GM19099 (cell line): ENCODE results near the gene LGALS1.
A peak's percentile ranks its signal among the peaks of the same experiment; 100 is the strongest.

Source experiments
- POLR2A ChIP-seq: IDR thresholded peaks from 3 replicates; pipeline ENCODE4 v1.6.1; 2011; ENCODE audit warnings: low read depth; ENCODE audit not compliant: insufficient read length; ENCODE audit errors: extremely low read depth

LGALS1 gene

DNA sequence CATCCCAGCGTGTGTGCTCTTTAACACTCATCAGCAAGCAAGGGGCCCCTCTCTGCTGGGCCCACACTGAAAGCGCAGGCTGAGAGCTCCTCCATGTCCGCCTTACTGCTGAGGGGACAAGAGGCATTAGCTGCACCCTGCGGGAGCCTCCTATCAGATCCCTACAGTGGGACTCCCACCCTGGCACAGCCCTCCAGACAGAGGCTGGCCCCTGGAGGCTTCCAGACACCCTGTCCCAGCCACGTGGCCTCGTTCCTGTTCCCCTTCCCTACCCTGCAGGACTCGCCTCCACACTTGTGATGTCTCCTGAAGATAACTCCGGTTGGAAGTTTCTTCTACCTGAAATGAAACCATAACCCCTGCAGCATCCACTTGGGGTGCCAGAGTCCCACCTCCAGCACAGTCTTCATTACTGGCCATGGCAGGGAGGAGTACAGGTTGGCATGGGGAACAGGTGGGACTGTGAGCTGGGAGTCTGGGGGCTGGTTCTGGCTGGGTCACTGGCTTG lies 41.0 kb upstream of the LGALS1 start:
- TF ChIP-seq POLR2A, result peak; percentile 34

DNA sequence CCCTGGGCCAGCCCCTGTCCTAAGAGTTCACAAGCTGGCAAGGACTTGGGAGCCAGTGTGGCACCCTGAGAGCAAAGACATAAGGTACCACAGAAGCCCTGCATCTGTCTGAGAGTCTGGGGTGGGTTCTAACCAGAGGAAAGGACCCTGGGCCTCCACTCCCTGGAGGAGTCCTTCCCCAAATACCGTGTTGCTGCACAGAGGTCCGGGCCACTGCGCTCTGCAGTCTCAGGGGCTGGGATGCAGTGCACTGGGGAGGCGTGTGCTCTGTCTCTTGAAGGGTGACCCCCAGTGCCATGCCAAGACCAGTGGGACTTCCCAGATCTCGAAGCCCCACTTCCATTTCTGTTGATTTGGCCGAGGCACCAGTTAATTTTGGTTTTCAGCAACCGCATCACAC lies 40.3 kb upstream of the LGALS1 start:
- no peak for TF ChIP-seq POLR2A

DNA sequence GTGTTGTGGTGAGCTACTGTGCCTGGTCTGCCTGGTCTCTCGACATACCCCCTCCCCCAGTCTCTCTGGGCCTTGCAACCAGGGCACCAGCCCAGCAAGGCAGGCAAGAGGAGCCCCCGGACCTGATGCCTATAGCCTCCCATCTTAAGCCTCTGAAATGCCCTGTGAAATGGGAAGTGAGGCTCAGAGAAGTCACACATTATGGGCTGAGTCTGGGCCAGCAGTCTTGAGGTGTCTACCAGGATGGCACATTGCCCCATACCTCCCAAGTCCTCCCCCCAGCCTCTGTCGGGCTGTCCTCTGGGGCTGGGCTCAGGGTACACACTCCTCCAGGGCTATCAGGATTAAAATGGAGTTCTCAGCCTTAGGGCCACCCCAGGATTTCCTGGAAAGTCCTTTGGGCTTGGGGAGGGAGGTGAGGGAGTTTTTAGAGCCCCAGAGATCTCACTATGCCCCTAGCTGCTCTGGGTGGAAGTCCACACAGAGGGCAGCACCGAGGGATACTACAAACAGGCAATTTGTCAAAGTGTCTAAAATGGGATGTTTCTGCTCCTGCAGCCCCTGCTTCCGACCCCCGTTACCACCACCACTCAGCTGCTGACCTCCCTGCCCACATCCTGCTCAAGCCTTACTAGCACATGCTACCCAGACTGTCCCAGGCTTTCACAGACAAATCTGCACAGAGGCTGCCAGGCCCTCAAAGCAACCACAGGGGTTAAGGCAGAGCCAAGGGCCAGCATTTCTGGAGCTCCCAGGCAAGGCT lies 39.1 kb upstream of the LGALS1 start:
- no peak for TF ChIP-seq POLR2A

DNA sequence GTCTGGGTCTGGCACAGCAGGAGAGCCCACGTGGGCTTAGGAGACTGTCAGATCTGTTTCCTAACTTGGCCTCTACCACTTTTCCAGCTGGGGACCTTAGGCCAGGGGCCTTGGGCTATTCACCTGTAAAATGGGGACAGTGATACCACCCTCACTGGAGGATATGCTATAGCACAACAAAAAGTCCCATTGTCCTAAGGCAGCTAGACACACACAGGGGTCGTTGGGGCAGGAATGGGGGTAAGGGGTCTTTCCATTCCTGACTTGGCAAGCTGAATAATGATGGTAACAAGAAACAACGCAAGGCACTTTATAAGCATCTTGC lies 38.5 kb upstream of the LGALS1 start:
- no peak for TF ChIP-seq POLR2A

DNA sequence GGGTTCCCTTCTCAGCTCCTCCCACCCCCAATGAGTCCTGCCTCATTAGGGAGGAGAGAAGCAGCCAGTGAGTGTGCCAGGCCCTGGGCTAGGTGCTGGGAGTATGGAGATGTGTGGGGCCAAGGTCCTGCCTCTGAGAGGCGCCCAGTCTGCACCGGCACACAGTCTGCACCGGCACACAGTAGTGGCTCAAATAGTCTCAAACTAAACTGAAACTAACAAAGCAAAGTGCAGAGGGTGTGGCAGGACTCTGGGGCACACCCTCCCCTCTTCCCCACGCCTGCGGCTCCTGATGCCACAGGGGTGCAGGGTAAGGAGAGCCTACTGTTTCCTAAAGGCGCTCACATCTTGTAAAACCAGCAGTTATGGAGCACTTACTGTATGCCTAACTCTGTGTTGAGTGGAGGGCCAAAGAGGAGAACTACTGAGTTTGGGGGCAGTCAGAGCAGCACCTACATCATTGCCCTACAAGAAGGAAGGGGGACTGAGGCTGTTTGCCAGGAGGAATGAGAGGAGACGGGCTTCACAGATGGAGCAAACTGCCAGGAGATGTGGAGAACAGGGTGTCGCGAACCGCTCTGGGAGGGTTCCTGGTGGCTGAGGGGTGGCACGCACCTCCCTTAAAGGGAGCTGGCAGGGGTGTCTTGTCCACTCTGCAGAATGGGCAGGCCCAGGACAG lies 36.9 kb upstream of the LGALS1 start:
- no peak for TF ChIP-seq POLR2A

DNA sequence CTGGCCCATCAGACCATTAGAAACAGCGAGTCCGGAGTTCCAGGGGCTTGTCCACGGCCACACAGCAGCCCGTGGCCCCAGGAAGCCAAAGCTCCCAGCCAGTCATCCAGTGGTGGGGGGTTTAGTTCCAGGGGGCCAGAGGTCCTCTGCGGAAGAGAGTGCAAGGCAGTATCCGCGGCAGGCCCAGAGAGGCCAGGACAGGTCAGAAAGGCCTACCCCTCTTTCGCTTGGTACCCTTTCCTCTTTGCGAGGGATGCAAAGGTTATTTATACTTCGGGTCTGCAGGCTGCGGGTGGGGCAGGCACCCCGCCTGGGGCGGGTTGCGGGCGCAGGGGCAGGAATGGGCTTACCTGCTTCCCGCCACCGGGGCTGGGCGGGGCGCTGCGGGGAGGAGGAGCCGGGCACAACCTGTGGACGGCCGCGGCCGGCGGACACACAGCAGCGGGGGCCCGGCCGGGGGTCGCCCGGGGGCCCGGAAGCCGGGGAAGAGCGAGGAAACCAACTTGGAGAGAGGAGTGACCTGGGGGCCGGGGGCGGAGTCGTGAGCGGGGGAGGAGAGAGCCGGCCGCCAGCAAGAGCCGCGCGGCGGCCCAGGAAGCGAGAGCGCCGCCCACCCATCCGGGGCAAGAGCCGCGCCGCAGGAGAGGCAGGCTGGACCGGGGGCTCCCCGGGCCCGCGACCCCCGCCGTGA lies 36.2 kb upstream of the LGALS1 start, which contains the start of gene SH3BP1:
SH3BP1 (plus strand) TSS at position 600 of the 691 bp plus-strand sequence. CDS start 119 bp downstream, outside the sequence.
- no peak for TF ChIP-seq POLR2A

DNA sequence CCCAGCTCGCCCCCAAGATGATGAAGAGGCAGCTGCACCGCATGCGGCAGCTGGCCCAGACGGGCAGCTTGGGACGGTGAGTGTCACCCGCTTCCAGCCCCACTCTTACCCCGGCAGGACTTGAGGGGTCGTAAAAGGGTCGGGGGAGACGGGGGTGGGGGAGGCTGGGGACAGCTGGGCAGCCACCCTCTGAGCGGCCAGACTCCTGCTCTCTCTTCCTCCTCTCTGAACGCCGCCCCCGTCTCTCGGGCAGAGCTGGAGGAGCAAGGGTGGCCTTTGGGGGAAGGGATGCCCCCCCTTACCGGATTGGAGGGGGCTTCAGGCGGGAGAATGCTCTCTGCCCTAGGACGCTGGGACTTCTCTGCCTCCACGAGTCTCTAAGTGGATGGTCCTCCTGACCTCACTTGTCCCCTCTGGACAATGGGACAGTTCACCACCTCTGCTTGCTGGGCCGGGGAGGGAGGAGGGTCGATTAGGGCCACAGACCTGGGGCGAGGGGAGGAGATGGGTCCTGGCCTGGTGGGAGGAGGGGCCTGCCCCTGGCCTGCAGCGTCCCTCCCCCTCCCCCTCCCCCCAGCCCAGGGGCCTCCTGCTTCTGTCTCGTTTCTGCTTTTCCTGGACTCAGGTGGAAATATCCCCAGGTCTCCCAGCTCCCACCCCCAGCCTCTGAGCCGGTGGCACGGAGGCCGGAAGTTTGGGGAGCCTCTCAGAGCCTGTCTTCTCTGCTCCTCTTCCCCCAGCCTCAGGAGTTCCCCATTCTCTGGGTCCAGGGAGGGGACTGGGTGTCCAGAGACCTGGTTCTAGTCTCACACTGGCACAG lies 35.5 kb upstream of the LGALS1 start:
- TF ChIP-seq POLR2A, result no peak

DNA sequence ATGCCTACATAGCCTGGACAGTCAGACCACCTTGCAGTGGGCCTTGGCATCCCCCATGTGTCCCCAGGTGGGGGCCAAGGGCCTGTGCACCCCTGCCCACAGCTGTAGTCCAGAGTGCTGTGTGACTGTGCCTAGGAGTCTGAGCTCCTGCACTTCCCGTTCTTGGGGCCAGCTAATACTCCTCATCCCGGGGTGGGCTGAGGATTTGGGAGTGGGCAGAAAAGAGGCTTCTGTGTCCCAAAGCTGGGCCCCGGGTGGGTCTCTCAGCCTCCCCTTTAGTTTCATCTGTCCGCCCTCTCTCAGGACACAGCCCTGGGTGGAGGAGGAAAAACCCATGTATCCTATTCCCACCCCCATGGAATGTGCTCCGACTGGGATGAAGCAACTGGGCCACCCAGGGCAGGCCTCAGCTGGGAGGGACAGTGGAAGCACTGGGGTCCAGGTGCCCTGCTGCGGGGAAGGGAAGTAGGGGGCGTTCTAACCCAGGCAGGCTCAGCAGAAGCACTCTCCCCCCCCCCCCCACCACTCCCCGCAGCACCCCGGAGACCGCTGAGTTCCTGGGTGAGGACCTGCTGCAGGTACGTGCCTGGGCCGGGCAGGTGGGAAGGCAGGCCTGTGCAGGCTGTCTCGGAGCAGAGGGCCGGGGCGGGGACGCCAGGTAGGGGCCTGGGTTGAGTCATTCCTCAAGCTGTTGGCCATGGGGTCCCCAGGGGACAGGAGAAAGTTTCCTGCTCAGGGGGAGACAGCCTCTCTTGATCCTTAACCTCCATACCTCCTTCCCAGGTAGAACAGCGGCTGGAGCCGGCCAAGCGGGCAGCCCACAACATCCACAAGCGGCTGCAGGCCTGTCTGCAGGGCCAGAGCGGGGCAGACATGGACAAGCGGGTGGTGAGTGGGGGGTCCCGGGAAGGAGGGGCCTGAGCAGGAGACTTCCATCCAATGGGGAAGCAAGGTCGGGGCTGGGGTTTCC lies 34.6 kb upstream of the LGALS1 start:
- no peak for TF ChIP-seq POLR2A

DNA sequence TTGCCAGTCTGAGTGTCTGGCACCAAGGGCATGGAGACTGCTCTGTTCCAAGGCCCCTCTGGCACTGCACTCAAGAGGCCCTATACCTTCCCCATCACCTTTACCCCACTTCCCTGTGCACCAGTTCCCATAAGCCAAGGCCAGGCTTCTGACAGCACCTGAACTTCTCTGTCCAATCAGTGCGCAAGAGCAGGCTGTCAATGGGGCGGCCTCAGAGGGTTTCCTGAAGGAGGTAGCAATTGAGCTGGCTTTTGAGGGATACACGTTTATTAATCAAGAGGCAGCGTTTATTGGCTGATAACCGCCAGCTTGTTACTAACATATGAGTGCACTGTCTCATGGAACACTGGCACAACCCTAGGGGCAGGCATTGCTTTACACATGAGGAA lies 33.9 kb upstream of the LGALS1 start:
- TF ChIP-seq POLR2A, result no peak

DNA sequence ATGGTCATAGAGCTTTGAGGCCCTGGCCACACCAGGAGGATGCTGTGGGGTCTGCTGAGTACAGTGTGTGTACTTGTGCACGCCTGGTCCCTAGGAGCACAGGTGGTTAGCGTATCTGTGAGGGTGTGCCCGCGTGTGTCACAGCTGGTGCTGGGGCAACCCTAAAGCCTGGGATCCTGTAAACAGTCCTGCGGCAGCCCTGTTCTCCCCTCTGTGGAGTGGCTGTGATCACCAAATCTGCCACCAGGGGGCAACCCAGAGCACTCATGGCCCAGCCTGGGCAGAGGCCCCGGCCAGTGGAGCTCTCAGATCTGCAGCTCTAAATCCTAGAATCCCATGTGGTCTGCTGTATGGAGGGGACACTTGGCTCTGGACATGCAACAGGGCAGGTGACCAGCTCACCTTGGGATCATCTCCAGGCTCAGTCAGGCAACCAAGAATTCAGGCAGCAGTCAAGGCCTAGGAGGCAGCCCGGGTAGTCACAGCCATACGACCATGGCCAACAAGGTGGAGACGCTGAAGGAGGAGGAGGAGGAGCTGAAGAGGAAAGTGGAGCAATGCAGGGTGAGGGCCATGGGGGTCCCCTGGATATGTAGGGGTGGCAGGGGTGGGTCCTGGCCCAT lies 32.1 kb upstream of the LGALS1 start:
- no peak for TF ChIP-seq POLR2A

DNA sequence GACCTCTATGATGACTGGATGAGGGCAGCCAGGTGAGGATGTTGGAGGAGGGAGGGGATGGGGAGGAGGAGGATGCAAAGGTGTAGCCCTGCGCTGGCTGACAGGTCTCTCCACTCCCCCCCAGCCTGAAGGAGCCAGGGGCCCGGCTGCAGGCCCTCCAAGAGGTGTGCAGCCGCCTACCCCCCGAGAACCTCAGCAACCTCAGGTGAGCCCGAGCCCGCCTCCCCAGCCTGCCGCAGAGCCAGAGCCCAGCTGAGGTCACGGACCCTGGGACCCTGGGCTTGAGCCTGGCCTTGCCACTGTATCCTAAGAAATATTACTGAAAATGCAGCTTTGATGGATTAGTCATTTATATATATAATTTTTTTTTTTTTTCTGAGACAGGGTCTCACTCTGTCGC lies 28.1 kb upstream of the LGALS1 start:
- TF ChIP-seq POLR2A, result no peak

DNA sequence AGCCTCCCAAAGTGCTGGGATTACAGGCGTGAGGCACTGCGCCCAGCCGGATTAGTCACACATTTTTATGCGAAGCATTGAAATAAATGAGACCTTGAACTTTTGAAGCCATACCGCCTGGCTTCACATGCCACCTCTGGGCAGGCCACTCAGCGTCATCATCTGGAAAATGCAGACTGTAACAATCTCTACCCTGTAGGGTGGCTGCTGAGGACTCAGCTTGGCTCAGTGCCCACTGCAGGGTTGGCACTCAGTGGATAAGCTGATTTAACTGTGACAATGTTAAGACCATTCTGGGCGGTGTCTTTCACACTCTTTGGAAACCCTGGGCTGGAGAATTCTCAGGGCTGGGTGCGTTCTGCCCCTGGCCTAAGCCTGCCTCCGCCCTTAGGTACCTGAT lies 27.5 kb upstream of the LGALS1 start:
- TF ChIP-seq POLR2A, result no peak

DNA sequence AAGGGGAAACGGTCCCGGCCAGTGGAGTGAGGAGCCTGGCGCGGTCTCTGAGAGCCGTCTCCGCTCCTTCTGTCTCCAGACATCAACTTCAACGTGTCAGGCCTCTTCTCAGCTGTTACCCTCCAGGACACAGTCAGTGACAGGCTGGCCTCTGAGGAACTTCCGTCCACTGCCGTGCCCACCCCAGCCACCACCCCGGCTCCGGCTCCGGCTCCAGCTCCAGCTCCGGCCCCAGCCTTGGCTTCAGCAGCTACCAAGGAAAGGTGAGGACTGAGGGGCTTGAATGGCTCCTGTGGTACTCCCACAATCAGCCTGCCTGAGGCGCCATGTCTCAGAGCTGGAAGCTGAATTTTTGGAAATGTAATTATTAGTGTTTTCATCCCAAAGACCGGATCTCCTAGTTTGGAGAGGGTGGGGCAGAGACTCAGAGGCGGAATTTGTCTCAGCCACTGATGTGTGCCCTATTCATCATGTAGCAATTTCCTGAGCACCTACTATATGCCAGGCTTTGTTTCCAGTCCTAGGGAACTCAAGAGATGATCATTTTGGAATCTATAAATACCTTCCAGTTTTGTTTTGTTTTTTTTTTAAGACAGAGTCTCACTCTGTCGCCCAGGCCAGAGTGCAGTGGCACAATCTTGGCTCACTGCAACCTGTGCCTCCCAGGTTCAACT lies 24.8 kb upstream of the LGALS1 start:
- no peak for TF ChIP-seq POLR2A
